NOMO-1 treated with DMSO at 0.1 percent for 48 hours (cell line): ENCODE results near the gene KCTD8.
"Not testable (repeated sequence)": the region's sequence is repeated elsewhere in the genome, so short reads cannot be mapped to it uniquely, and the experiment has no call there.

ENCODE experiments used
- DNase-seq: peaks from one replicate; lab custom pipeline; 2025; ENCODE audit not compliant: unreplicated experiment; lab: John Stamatoyannopoulos, UW

The KCTD8 gene

DNA sequence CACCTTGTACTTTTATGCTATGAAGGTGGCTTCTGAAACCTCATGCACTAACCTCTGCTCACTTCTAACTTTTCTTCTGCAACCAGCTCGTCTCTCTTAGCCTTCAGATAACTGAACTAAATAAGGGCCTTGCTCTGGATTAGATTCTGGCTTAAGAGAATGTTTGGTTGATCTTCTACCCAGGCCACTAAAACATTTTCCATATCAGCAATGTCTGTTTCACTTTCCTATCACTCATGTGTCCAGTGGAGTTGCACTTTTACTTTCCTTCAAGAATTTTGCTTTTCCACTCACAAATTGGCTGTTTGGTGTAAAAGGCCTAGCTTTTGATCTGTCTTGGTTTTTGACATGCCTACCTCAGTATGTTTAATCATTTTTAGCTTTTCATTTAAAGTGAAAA, 105.8 kb downstream of the KCTD8 start:
- no peak for DNase-seq

DNA sequence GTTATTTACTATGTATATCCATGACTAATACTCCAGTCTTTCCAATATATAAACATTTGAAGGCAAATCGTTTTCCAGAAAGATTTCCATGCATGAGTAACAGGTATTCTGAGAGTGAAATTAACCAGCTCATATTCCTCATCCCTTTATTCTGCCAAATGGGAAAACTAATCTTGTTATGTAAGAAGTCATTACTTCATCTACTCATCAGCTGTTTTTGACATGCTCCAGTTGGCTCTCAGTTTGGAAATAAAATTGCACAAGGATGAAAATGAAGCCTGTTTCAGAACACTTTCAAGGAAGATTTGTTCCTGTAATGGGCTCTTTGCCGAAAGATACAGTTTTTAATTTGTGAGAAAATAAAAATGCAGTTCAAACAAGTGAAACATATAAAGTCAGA, 121.9 kb downstream of the KCTD8 start:
- DNase-seq, result no peak

DNA sequence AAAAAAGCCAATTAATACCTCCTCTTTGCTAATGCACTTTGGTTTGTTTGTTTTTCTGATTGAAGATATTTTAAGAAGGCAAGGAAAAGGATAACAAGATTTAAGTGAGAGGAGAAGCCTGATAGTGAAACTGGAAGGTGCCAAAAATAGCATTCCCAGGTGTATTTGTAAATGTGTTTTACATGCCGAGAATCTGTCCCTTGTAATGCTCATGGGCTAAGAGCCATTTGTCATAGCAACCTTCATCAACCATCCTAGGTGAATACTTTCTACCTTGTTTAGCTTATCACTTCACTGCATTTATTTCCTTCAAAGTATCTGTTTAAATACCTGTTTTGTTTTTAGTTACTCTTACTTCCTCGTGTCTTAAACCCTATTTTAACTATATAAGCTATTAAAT, 127.8 kb downstream of the KCTD8 start:
- no peak for DNase-seq

DNA sequence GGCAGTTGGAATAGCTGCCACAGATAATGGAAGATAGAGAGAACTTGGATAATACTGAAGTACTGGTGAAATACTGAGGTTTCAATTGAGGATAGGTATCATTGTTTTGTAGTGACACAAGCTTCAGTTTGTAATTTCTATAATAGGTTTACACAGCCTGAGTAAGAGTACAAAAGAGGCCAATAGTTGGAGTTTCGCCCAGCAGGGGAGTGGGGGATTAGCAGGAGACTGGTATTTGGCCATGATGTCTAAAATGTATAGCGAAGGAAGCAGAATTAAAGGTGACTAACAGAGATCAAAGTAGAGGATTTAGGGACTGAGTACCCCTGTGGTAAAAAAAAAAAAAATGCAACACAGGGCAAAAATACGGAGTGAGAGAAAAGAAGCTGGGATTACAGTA, 129.5 kb downstream of the KCTD8 start:
- DNase-seq, result no peak

DNA sequence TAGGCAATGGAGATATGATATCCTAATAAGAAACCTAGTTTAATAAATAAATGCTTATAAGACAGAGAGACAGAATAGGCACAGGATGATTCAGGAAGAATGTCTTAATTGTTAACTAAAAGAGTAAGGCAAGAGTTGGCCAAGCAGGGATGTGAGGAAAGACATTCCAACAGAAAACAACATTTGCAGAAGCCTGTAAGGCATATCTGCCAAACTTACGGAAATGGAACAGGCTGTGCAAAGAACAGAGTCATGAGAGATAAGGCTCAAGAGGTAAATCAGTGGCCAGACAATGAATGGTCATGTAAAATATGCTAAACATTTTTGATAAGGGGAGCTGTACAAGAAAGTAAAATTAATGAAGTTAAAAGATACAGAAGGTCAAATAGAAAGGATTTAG, 134.9 kb downstream of the KCTD8 start:
- no peak for DNase-seq

DNA sequence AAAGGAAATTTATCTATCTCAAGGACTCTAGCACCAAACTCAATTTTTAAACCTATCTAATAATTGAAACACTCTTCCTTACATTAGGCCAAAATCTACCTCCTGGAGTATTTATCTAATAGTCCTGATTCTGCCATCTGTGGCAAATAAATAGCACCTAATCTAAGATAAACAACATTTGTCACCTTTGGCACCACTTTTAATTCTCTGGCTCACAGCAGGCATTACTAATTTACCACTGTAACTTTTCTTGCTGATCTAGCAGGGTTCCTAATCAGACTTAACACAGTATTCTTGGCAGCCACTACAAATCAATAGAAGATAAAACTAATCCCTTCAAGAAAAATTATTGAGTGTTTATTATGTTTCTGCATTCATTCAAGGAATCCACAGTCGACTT, 161.1 kb downstream of the KCTD8 start:
- DNase-seq, result no peak

DNA sequence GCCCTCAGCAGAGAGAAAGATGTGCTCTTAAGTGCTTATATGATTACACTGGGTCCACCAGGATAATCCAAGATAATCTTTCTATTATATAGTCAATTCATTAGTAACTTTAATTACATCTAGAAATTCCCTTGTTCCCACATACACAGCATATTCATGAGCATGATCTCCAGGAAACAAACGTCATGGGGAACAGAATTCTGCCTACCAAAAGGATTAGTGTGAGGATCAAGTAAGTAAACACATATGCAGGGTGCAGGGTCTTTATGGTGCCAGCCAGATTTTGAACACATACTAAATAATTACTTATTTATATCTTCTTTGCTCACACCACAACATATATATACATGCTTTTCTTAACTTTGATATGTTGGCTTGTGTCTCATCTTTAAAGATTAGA, 169.1 kb downstream of the KCTD8 start:
- DNase-seq, result no peak

DNA sequence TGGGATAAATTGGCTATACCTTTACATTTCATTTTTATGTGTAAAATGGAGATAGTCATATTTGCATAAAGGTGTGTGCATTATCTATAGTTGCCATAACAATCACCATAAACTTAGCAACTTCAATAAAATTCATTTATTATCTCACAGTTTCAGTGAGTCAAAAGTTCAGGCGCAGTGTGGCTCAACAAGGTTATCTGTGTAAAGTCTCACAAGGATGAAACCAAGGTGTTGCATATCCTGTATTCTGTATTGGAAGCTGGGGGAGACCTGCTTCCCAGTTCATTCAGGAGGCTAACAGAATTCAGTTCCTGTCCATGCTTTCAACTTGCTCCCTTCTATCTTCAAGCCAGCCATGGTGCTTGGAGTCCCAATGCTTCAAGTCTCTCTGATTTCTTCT, 169.5 kb downstream of the KCTD8 start:
- no peak for DNase-seq

DNA sequence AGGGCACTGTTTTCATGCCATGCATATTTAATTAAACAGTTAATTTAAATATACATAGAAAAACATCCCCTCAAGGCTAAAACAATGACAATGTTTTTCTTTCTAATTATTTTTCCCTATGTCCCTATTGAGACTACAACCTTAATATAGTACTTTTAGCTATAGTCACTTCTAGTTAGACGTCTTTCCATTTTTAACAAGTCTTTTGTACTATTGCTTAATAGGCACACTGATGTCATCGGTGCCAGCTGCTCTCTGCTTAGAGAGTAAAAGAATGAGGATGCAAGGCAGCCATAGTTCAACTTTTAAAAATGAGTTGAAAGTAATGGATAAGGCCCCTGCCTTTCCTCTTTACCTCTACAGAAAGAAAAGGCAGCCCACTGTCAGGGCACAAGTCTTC, 191.1 kb downstream of the KCTD8 start:
- no peak for DNase-seq

DNA sequence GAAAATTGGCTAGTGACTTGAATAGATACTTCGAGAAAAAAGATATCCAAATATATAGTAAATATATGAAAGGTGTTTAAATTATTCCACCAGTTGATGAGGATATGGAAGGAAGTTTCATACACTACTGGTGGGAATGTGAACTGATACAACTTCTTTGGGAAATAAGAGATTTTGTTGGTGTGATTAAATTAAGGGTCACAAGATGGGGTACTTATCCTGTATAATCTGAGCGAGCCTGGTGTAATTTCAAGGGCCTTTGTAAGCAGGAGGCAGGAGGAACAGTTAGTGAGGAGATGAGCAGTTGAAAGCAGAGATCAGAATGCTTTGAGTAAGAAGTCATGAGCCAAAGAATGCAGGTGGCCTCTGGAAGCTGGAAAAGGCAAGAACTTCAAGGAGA, 192.2 kb downstream of the KCTD8 start:
- DNase-seq, result no peak

DNA sequence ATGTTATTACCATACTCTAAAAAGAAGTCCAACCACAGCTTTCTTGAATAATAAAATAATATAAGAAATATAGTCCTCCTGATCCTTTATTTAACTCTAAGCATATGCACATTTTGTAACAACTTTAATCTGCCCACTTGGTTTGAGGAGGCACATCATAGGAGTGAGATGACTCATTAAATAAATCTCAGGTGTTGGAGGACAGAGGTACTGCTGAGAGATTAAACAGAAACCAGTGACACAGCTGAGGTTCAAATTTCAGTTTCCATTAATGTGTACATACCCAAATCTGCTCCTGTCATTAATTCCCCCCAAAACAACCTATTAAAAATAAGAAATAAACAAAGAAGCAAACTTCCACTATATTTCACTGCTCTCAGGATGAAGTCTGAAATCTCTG, 211.0 kb downstream of the KCTD8 start:
- no peak for DNase-seq

DNA sequence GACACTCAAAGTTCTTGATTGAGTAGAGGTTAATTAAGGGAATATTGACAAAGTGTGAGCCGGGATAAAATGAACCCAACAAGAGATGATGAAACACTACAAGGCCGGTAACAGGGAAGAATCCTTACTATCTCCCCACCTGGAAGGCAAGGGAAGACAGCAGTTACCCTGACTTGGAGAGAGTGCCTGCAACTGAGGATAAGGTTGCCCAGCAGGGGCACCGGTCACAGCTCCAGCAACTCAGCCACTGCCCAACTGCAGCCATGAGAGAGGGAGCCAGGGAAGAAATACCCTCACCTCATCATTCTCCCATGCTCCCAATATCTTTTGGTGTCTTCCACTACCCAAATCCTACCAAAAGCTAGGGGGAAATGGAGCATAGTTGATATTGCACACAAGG, 212.7 kb downstream of the KCTD8 start:
- DNase-seq, result no peak

DNA sequence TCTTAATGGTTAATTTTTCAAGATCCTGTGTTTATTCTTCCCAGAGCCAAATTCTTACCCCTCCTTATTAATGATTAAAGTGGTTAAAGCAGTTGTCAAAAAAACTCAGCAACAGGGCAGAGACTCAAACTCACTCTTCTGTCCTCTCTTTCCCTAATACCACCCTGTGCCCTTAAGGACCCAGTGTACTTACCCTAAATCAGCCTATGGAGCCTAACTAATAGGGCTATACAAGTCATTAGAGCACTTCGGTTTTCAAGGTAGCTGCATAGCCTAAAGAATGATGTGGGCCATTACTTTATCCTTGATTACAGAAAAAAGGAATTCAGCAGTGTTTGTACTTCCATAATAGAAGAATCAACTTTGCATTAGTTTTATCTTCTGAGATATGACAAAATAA, 216.3 kb downstream of the KCTD8 start:
- no peak for DNase-seq

DNA sequence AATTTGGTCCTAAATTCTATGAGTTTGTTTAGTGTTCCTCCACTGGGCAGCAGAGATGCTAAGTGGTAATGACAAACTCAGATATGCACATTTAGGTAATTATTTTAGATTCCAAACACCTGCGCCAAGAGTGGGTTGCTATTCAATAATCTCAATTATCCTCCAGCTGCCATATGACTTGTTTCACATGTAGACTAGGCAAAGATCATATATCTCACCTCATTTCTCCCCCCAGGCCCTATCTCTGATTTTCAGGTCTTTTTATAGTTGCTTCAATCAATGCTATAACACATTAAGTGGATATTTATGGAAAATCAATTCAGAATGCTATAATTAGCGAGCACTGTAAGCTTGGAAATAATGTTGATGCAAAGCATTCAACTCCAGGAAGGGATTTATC, 217.6 kb downstream of the KCTD8 start:
- no peak for DNase-seq

DNA sequence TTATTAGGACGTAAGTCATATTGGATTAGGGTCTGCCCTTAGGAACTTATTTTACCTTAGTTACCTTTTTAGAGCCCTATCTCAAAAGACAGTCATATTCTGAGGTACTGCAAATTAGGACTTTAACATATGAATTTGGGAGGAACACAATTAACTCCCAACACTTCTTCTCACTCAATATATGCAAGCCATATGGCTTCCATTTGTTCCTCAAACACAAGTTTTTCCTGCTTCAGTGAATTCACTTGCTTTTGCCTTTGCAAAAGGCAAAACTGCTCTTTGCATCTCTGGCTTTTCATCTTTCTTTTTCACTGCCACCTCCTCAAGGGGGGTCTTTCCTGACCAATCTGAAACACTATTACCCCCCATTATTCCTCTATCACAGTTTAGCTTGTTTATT, 220.3 kb downstream of the KCTD8 start:
- no peak for DNase-seq

DNA sequence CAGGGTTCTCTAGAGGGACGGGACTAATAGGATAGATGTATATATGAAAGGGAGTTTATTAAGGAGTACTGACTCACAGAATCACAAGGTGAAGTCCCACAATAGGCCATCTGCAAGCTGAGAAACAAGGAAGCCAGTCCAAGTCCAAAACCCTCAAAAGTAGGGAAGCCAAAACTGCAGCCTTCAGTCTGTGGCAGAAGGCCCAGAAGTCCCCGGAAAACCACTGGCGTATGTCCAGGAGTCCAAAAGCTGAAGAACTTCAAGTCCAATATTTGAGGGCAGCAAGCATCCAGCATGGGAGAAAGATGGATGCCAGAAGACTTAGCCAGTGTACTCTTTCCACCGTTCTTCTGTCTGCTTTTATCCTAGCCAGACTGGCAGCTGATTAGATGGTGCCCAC, 227.2 kb downstream of the KCTD8 start:
- no peak for DNase-seq

DNA sequence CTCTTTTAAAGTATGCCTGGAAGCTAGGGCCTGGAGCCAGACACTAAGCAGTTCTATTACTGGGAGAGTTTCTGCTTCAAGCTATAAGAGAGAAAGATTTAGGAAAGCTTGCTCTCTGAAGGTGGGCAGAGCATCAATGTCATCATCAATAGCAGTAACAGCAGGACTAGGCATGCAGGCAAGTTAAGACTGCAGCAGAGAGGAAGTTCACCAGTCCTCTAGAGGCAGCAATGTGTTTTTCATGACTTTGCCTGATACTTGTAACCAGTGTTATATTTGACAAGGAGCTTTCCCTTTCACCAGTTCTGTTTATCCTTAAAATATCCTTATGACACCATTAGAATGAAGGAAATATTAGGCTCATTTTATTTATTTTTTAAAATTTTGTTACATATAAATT, 237.9 kb downstream of the KCTD8 start:
- DNase-seq, result no peak

DNA sequence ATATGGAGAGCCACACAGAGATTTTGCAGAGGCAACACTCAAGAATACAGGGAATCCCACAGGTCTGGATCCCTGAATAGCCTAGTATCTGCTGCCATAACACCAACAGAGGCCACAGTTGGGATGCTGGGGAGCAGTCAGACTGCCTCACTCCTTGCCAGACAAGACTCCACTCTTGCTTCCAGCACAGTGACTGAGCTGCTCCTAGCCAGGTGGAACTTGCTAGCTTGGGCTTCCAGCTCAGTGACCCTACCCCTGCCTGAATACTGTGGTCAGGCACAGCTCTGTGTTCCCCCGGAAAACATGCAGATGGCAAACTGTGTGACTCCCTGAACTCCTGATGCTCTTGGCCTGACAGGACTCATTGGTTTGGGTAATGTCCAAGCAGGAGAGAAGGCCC, 251.8 kb downstream of the KCTD8 start:
- DNase-seq, result no peak

DNA sequence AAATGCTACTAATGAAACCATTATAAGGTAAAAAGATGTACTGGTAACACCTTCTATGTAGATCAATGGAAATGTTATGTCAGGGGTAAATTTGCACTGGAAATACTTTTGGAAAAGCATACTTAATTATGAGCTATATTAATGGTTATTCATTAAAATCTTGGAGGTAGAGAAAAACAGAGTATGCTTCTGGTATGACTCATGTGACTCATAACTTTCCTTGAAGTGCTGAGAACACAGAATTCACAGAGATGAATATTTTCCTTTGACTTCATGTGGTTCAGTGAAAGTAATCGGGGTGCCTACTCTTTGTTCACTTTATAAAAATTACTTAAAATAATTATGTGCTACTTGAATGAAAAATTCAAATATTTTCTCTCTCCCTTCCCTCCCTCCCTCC, 254.2 kb downstream of the KCTD8 start:
- no peak for DNase-seq

DNA sequence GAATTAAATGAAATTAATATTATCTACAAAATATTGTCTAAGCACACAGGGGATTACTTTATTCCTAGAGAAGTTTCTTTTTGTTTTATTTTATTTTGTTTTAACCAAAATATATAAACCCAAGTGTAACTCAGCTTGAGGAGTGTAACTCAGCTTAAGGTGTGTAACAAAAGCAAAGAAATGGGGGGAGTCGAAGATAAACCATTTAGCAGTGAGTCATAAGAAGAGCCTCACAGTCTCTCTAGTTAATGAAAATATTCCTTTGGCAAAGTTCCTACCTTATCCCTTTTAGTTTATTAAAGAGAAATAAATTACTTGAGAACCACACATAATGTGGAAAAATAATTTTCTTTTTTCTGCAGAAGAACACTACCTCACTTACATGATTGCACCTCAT, 261.8 kb downstream of the KCTD8 start:
- no peak for DNase-seq

DNA sequence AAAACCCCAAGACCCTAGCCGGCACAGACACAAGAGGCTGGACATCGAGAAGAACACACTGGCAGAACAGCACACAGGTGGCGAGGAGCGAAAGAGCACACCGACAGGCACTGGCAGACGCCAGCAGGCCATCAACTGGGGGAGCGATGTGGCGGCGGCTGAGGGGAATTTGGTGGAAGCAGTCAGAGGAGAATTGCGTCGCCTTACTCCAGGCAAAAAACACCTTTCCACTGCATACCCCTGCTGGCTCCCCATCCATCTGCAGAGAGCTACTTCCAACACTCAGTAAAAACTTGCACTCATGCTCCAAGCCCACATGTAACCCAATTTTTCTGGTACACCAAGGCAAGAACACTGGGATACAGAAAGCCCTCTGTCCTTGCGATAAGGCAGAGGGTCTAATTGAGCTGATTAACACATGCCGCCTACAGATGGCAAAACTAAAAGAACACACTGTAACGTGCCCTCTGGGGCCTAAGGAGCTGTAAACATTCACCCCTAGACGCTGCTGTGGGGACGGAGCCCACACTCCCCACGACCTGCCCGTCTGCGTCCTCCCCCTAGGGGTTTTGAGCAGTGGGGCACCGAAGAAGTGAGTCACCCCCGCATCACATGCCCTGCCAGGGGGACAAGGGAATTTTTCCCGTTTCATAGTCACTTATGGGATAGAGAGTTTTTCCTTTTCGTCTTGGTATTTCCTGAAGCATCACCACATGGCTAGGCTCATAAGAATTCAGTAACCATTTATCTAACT, 262.3 kb downstream of the KCTD8 start:
- no peak for DNase-seq

DNA sequence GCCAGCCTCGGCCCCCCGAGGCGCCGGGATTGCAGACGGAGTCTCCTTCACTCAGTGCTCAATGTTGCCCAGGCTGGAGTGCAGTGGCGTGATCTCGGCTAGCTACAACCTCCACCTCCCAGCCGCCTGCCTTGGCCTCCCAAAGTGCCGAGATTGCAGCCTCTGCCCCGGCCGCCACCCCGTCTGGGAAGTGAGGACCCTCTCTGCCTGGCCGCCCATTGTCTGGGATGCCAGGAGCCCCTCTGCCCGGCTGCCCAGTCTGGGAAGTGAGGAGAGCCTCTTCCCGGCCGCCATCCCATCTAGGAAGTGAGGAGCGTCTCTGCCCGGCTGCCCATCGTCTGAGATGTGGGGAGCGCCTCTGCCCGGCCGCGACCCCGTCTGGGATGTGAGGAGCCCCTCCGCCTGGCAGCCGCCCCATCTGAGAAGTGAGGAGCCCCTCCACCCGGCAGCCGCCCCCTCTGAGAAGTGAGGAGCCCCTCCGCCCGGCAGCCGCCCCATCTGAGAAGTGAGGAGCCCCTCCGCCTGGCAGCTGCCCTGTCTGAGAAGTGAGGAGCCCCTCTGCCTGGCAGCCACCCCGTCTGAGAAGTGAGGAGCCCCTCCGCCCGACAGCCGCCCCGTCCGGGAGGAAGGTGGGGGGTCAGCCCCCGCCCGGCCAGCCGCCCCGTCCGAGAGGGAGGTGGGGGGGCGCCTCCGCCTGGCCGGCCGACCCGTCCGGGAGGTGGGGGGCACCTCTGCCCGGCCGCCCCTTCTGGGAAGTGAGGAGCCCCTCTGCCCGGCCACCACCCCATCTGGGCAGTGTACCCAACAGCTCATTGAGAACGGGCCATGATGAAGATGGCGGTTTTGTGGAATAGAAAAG, 266.9 kb downstream of the KCTD8 start:
- DNase-seq, result not testable (repeated sequence)

DNA sequence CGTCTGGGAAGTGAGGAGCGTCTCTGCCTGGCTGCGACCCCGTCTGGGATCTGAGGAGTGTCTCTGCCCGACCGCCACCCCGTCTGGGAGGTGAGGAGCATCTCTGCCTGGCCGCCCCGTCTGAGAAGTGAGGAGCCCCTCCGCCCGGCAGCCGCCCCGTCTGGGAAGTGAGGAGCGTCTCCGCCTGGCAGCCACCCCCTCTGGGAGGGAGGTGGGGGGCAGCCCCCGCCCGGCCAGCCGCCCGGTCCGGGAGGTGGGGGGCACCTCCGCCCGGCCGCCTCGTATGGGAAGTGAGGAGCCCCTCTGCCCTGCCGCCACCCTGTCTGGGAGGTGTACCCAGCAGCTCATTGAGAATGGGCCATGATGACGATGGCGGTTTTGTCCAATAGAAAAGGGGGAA, 280.8 kb downstream of the KCTD8 start:
- DNase-seq, result not testable (repeated sequence)
